ENCODE data around the gene CHRM5.

DNA sequence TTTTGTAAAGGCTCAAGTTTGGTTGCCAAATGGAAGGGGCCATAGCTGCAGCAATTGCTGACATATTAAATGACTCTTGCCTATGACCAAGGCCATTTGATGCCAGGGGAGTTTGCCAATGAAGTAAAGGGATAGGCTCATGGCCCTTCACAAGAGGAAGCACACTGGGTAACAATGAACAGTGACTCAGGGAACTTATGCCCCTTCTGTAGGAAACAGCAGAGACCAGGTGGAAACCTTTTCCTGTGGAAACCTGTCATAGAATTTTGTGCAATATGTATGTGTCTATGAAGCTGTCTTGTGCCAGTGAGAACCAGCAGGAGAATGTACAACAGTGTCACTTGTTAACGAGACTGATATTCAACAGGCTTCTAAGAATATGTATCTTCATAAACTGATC lies 96.1 kb downstream of the CHRM5 start:
- TF ChIP-seq, protein P1, sequence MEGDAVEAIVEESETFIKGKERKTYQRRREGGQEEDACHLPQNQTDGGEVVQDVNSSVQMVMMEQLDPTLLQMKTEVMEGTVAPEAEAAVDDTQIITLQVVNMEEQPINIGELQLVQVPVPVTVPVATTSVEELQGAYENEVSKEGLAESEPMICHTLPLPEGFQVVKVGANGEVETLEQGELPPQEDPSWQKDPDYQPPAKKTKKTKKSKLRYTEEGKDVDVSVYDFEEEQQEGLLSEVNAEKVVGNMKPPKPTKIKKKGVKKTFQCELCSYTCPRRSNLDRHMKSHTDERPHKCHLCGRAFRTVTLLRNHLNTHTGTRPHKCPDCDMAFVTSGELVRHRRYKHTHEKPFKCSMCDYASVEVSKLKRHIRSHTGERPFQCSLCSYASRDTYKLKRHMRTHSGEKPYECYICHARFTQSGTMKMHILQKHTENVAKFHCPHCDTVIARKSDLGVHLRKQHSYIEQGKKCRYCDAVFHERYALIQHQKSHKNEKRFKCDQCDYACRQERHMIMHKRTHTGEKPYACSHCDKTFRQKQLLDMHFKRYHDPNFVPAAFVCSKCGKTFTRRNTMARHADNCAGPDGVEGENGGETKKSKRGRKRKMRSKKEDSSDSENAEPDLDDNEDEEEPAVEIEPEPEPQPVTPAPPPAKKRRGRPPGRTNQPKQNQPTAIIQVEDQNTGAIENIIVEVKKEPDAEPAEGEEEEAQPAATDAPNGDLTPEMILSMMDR (IDR thresholded peaks at IDR 0.05), result no peak
- TF ChIP-seq ZFX (IDR thresholded peaks at IDR 0.05; ENCODE audit: borderline replicate concordance), result no peak

All from 22Rv1 (cell line).